Transverse colon (tissue), 4 donors: ENCODE results near the gene TRIM8.

Experiments used
- POLR2A ChIP-seq: fragments of 450-650 bp; IDR thresholded peaks from one replicate; pipeline ENCODE4 v1.6.1; 2016; ENCODE audit warnings: antibody characterized with exemption, mild to moderate bottlenecking, moderate library complexity
- POLR2AphosphoS5 ChIP-seq, 3 donors: sonication (generic); formaldehyde crosslinking; IDR thresholded peaks; one replicate each; pipeline ENCODE4 v1.6.1; 2016; ENCODE audit warnings: antibody characterized with exemption in 3 of 3
- TF ChIP-seq, protein P1 (sequence below), 5 experiments: fragments of 200-600 bp in 3 of 5; fragments of 450-650 bp in 2 of 5; sonication (generic) in 3 of 5; IDR thresholded peaks; 1 replicate in 2 of 5; 2 replicates in 3 of 5; pipeline ENCODE4 v1.5.1; 2016 to 2017; ENCODE audit warnings: antibody characterized with exemption in 5 of 5, inconsistent platforms in 3 of 5, mild to moderate bottlenecking in 2 of 5, moderate library complexity in 1 of 5

GRCh38 chr10:102668326-102669107 lies 24.2 kb downstream of the TRIM8 start:
- TF ChIP-seq, protein P1, sequence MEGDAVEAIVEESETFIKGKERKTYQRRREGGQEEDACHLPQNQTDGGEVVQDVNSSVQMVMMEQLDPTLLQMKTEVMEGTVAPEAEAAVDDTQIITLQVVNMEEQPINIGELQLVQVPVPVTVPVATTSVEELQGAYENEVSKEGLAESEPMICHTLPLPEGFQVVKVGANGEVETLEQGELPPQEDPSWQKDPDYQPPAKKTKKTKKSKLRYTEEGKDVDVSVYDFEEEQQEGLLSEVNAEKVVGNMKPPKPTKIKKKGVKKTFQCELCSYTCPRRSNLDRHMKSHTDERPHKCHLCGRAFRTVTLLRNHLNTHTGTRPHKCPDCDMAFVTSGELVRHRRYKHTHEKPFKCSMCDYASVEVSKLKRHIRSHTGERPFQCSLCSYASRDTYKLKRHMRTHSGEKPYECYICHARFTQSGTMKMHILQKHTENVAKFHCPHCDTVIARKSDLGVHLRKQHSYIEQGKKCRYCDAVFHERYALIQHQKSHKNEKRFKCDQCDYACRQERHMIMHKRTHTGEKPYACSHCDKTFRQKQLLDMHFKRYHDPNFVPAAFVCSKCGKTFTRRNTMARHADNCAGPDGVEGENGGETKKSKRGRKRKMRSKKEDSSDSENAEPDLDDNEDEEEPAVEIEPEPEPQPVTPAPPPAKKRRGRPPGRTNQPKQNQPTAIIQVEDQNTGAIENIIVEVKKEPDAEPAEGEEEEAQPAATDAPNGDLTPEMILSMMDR (IDR thresholded peaks at IDR 0.05): no peak
- TF ChIP-seq POLR2A (no peak), POLR2AphosphoS5 (IDR thresholded peaks at IDR 0.05) (no peak)
